HG02678 (cell line): ENCODE measurements around the gene CLDN6.
A peak's percentile ranks its signal among the peaks of the same experiment; 100 is the strongest.

ENCODE experiments used
- ATAC-seq: cut with Tn5 transposase; IDR thresholded peaks from one replicate; pipeline ENCODE4 v1.9.1; 2021; ENCODE audit warnings: mild to moderate bottlenecking, moderate library complexity; ENCODE audit not compliant: unreplicated experiment

Gene CLDN6

DNA sequence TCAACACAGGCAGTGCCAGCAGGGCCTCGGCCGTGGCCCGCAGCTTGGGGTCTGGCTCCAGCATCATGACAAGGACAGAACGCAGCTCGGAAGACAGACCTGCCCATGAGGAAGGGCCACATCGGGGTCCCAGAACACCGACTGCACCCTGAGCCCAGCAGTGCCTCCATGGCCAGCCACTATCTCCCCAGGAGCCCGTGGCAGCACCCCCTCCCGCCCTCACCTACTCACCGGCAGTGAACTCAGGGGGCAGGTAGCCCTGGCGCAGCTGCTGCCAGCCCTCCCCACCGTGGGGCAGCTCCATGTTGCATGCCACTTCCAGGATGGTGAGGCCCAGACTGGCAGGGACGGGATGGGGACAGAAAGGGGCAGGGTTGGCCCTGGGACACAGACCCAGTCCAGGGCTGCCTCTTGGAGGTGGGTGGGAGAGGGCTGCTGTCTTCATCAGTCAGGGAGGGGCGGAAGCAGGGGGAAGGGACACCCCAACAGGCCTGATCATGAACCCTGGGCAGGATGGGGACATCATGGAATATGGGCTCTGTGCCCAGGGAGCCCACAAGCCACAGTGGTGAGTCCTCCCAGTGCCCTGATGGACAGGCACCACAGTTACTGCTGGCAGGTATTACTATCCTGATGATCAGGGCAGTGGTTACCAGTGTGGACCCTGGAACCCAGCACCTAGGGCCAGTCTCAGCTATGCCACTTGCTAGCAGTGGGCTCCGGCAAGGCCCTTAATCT is 43.5 kb downstream of the CLDN6 start:
- no peak for ATAC-seq

DNA sequence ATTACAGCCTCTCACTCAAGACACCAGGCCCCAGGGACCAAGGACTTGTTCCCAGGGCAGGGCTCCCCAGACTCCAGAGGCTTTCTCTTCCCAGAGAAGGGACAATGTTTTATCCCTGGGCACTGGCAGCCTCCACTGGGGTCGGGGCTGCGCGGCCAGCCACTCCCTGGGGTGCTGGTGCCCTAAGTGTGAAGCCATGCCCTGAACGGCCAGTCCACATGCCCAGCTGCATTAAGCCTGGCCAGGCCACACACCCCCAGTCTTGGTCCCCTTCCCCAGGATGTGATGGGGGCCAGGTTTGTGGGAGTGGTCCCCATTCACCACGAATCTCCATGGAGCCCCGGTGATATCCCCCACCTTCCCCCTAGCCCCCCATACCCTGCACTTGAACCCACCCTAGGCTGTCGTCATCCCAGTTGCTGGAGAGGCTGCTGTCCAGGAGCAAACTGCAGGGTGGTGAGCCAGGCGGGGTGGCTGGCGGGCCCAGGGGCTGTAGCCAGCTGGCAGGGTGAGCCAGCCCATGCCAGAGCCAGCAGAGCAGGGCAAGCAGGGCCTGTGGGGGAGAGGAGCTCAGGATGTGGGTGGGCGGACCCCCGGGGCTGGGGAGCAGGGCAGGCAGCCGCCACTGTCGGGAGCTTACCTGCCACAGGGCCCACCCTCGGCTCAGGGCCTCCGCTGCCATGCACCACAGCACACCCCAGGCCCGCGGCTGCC is 44.2 kb downstream of the CLDN6 start:
- ATAC-seq = no peak

DNA sequence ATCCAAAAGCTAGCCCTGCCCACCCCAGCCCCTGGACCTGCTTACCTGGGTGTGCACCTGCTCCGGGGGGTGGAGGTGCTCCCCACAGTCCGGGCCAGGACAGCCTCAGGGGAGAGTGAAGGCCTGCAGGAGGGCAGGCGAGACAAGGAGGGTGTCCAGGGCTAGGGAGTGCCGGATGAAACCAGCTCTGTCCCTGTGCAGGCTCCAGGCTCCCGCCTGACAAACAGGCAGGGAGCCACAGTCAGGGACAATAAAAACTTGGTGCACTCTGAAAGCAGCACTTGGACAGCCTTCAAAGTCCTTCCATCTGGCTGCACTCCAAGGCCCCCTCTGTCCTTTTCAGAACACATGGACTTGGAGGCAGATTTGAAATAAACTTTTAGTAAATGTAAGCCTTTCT is 44.9 kb downstream of the CLDN6 start:
- no peak for ATAC-seq

DNA sequence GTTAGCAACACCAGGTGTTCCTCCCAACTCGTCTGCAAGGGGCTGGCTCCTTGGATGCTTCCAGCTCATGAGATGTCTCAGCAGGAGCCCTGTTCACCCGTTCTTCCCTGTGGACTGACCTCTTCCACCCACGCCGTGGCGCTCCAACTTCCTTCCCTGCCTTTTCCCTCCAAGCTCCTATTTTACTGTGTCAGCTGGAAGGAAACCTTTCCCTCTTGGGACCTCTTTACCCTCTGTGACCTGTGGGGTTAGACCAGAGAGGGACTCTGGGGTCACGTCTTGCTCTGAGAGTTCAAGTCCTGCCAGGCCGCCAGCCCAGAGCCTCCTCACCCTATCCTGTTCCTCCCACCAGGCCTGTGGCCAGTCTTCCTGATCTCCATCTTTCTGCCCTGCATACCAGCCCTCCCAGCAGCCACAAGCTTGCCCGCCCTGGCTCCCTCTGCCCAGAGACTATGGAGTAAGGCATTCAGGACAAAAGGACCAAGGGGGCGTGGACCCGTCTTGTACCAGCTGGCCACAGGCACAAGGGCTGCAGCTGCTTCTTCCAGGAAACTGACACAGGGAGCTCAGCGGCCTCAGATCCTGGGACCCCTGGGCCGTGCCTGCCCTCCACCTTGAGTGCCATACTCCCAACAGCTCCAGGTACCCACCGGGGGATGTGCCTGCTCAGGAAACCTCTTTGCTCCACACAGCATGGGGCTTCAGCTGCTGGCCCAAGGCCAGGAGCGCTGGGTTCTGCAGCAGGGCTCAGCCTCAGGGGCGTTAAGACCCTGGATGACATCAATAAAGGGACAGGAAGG is 45.8 kb downstream of the CLDN6 start:
- no peak for ATAC-seq

DNA sequence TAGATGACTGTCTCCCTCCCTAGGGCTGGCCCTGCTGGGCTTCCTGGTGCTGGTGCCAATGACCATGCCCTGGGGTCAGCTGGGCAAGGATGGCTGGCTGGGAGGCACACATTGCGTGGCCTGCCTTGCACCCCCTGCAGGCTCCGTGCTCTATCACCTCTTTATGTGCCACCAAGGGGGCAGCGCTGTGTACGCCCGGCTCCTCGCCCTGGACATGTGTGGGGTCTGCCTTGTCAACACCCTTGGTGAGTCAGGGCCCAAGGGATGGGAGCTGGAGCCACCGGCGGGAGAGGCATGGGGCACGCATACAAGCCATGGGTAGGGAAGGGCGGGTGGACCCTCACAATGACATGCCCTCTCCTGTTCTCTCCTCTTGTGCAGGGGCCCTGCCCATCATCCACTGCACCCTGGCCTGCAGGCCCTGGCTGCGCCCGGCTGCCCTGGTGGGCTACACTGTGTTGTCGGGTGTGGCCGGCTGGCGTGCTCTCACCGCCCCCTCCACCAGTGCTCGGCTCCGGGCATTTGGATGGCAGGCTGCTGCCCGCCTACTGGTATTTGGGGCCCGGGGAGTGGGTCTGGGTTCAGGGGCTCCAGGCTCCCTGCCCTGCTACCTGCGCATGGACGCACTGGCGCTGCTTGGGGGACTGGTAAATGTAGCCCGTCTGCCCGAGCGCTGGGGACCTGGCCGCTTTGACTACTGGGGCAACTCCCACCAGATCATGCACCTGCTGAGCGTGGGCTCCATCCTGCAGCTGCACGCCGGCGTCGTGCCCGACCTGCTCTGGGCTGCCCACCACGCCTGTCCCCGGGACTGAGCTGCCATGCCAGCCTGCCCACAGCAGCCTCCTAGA is 46.6 kb downstream of the CLDN6 start:
- ATAC-seq = no peak

DNA sequence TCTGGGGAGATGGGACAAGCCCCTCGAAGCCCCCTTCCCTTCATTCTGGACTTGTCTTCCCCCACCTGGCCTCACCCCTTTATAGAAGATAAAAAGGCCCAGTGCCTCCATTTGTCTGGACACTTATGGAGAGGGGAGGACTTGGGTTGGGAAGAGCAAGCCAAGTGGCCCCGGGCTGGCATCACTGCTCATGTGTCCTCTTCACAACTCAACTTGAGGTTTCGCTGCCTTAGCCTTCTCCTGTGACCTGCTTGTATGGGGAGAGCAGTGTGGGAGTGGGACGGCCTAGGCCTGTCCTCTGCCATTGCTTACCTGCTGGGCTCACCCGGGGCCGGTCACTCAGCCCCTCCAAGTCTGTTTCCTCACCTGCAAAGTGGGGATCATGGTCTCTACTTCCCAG is 47.4 kb downstream of the CLDN6 start:
- ATAC-seq = no peak

DNA sequence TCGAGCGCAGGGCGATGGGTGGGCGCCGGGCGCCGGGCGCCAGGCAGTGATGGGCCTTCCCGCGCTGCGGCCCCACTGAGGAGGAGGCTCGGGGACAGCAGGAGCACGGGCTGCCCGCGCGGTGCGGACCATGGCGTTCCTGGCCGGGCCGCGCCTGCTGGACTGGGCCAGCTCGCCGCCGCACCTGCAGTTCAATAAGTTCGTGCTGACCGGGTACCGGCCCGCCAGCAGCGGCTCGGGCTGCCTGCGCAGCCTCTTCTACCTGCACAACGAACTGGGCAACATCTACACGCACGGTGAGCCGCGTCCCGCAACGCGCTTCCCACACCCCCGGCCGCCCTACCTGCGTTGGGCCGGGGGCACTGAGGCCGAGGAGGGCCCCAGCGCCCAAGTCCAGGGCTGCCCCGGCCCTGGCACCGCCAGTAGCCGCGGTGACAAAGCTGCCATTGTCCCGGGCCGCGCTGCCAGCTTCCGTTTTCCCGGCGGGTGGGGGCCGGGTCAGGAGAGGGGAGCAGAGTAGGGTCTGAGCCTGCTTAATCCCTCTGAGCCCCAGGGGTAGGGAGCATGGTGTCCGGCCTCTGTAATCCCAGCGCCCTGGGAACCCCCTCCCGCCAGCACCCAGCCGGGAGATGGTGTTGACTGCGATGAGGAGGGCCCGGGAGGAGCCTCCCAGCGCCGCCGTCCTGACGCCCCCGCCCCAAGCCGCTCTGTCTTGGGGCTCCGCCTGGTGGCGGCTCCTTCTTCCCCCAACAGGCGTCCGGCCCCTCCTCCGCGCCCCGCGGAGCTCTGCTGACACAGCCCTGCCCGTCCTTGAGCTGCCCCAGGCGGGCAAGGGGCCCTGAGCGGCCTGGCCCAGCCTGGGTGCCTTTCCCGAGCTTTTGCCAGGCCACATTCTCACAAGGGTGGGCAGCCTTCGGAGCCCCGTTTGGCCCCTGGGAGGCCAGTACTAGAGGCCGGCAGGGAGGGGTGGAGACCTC is 48.1 kb downstream of the CLDN6 start:
- peak; percentile 30 for ATAC-seq

DNA sequence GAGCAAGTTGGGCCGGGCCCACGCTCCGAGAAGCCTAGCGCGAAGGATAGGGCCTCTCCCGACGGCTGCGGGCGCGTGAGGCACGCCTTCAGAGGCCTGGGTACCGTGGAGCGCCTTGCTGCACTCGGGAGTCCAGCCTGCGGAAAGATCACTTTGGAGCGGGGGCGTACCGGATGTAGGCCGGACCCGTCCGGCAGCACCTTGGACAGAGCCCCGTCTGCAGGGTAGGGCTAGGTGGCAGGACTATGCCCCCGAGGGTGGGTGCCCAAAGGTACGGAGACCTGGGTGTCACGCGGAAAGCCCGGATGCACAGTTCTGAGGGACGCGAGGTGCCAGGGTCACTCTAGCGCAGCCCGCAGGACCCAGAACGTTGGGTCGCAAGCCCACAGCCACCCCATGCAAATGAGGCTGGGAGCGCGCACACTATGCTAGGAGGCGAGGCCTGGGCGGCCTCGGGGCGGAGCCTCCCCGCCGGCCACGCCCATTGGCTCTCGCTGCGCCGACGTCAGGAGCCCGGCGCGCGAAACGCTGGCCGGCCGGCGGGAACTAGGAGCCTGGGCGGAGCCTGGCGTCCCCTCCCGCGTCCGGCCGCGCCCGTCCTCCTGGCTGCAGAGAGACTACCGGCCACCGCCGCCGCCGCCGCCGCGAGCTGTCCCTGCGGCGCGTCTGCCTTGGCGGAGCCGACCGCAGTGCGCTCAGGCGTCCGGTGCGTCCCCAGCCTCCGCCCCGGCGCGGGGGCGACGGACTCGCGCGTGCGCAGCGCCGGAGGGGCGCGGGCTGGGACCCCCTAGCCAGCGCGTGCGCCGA is 49.0 kb downstream of the CLDN6 start, which contains the start of gene PAQR4:
PAQR4 (plus strand) TSS at position 611 of the 807 bp plus-strand sequence. CDS start 327 bp downstream, outside the sequence.
- ATAC-seq = peak; percentile 82

DNA sequence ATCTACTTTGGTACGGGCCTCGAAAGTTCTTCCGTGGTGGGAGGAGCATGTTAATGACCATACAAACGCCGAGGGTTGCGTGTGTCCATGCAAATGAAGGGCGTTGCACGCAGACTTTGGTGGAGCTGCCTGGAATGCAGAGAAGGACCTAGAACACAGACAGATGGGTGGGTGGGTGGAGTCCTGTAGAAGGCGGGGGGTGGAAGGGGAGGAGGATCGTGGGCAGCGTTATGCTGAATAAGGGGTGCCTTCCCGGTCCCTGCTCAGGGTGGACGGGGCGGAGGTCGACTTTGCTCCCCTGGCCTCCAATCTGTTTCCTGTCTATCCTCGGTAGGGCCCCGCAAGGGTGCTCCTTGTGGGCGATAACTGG is 49.6 kb downstream of the CLDN6 start:
- ATAC-seq = no peak

DNA sequence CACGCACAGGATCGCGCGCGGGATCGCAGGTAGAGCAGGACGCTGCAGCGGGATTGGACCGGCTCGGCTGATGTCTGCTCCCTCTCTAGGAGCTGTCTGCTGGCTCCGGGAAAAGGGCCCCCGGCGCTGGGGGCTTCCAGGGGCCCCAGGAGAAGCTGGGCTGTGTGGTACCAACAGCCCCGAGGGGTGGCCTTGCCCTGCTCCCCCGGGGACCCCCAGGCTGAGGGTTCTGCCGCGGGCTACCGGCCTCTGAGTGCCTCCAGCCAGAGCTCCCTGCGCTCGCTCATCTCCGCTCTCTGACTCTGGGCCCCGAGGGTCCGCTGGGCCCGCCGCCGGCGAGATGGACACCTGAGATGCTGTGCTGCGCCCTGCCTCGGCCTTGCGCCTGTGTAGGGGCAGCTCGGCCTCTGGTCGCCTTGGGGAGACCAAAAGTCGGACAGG is 50.2 kb downstream of the CLDN6 start:
- no peak for ATAC-seq

DNA sequence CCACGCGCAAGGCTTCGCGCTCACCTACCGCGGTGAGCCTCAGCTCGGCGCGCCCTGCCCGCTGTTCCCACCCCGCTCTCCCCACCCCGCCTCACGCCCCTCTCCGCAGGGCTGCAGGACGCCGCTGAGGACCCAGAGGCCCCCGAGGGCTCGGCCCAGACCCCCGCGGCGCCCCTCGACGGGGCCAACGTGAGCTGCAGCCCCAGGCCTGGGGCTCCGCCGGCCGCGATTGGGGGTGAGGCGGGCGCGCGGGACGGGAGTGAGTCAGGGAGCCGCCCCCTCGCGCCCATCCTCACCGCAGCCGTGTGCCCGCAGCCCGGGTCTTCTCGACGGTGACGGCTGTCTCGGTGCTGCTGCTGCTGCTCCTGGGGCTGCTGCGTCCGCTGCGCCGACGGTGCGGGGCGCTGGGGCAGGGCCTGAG is 50.8 kb downstream of the CLDN6 start:
- no peak for ATAC-seq

DNA sequence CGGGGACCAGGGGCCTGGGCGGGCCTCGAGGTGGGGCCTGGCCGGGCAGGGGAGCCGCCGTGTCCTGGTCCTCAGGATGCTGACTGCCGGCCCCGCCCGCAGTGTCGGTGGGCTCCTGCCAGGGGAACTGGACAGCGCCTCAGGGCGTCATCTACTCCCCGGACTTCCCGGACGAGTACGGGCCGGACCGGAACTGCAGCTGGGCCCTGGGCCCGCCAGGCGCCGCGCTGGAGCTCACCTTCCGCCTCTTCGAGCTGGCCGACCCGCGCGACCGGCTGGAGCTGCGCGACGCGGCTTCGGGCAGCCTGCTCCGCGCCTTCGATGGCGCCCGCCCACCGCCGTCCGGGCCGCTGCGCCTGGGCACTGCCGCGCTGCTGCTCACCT is 51.2 kb downstream of the CLDN6 start:
- no peak for ATAC-seq

DNA sequence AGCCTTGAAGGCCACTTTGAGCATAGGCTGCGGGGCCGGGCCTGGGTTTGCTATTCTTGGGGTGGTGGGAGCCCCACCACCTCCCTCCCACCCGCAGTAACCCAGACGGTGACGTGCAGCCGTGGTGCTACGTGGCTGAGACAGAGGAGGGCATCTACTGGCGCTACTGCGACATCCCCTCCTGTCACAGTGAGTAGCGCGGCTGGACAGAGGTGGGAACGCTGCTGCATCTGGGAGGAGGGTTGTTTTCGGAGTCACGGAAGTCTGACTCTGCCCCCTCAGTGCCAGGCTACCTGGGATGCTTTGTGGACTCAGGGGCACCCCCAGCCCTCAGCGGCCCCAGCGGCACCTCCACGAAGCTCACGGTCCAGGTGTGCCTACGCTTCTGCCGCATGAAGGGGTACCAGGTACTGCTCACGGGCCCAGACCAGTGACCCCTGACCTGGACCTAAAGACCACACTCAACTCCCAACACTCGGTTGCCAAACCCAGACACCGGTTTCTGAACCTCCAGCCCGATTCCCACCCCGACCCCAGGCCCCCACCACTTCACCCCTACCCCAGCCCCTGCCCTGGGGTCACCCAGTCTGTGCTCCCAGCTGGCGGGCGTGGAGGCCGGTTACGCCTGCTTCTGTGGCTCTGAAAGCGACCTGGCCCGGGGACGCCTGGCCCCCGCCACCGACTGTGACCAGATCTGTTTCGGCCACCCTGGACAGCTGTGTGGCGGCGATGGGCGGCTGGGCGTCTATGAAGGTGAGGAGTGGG is 51.8 kb downstream of the CLDN6 start:
- no peak for ATAC-seq
